ENCODE results near the gene PCSK1.

The PCSK1 gene

GRCh38 chr5:96470785-96471184 is 37.7 kb upstream of the PCSK1 start:
- no peak overlapping the region for H3K4me3 ChIP-seq
- no peak for TF ChIP-seq CTCF (IDR thresholded peaks at IDR 0.05)

GRCh38 chr5:96468956-96469355 is 35.9 kb upstream of the PCSK1 start:
- Histone ChIP-seq H3K4me3 (no peak overlapping the region), H3K27ac (no peak overlapping the region)
- TF ChIP-seq CTCF (IDR thresholded peaks at IDR 0.05), result no peak
- no peak for DNase-seq (ENCODE audit: low spot score)

More at GRCh38 chr5:96470785-96471184, 37.7 kb upstream of the PCSK1 start:
- no peak for DNase-seq (ENCODE audit: low spot score)
- no peak overlapping the region for H3K27ac ChIP-seq

GRCh38 chr5:96463091-96463490 is 30.0 kb upstream of the PCSK1 start:
- no peak overlapping the region for H3K4me3 ChIP-seq
- TF ChIP-seq CTCF (IDR thresholded peaks at IDR 0.05), result no peak
- DNase-seq (ENCODE audit: low spot score), result no peak
- no peak overlapping the region for H3K27ac ChIP-seq

GRCh38 chr5:96459313-96460121 is 26.5 kb upstream of the PCSK1 start:
- TF ChIP-seq CTCF (IDR thresholded peaks at IDR 0.05), result no peak
- DNase-seq (ENCODE audit: low spot score), result no peak
- H3K4me3 ChIP-seq, result no peak overlapping the region
- no peak overlapping the region for H3K27ac ChIP-seq

GRCh38 chr5:96458176-96458575 is 25.1 kb upstream of the PCSK1 start:
- DNase-seq (ENCODE audit: low spot score), result no peak
- no peak for TF ChIP-seq CTCF (IDR thresholded peaks at IDR 0.05)
- no peak overlapping the region for H3K27ac ChIP-seq
- no peak overlapping the region for H3K4me3 ChIP-seq

- no peak for DNase-seq (ENCODE audit: low spot score)
- no peak overlapping the region for H3K27ac ChIP-seq
- no peak for TF ChIP-seq CTCF (IDR thresholded peaks at IDR 0.05)
- H3K4me3 ChIP-seq, result no peak overlapping the region
Observed at GRCh38 chr5:96455789-96456188, 22.7 kb upstream of the PCSK1 start.

GRCh38 chr5:96453394-96453793 is 20.3 kb upstream of the PCSK1 start:
- no peak for TF ChIP-seq CTCF (IDR thresholded peaks at IDR 0.05)
- Histone ChIP-seq H3K4me3 (no peak overlapping the region), H3K27ac (no peak overlapping the region)
- DNase-seq (ENCODE audit: low spot score), result no peak
